CD4-positive, alpha-beta memory T cell (primary cell): Measurements from ENCODE around the gene SORL1. TPM values are rescaled to one million over a fixed set of nuclear protein-coding genes. Genes with fewer than 3 reads are reported as not detected.
"Not testable (repeated sequence)": the region's sequence is repeated elsewhere in the genome, so short reads cannot be mapped to it uniquely, and the experiment has no call there.

ENCODE experiments used
- CTCF ChIA-PET: fragments of 350-600 bp; sonication (Branson Sonifier 250); formaldehyde crosslinking; loops from one replicate; lab custom pipeline; 2021; ENCODE audit warnings: inconsistent platforms; ENCODE audit not compliant: partially characterized antibody; lab: Charles Lee
- POLR2A ChIA-PET: fragments of 350-600 bp; sonication (Branson Sonifier 250); formaldehyde crosslinking; loops from one replicate; lab custom pipeline; 2021; ENCODE audit not compliant: partially characterized antibody; lab: Charles Lee
- DNase-seq, 5 donors: peaks; one replicate each; pipeline versions ENCODE4 v3.0.0 to v3.0.0-alpha.2; 2020 to 2022; ENCODE audit warnings: mixed read lengths in 1 of 5
- H3K27ac ChIP-seq: one replicate; pipeline ENCODE4 v1.7.0; 2013; ENCODE audit warnings: low read depth, low read length
- H3K27me3 ChIP-seq: 2 replicates; pipeline ENCODE4 v1.7.0; 2013; ENCODE audit warnings: mild to moderate bottlenecking, low read length, moderate library complexity; ENCODE audit not compliant: insufficient read depth
- H3K36me3 ChIP-seq: 2 replicates; pipeline ENCODE4 v1.7.0; 2013; ENCODE audit warnings: mild to moderate bottlenecking, low read length, moderate library complexity; ENCODE audit not compliant: insufficient read depth
- H3K4me1 ChIP-seq: 2 replicates; pipeline ENCODE4 v1.7.0; 2013; ENCODE audit warnings: mild to moderate bottlenecking, low read length, moderate library complexity; ENCODE audit not compliant: insufficient read depth
- H3K4me3 ChIP-seq, 2 donors: one replicate each; pipeline ENCODE4 v1.7.0; 2013; ENCODE audit warnings: low read length in 2 of 2, mild to moderate bottlenecking in 1 of 2
- H3K9me3 ChIP-seq, 2 donors: one replicate each; pipeline ENCODE4 v1.7.0; 2013; ENCODE audit warnings: low read length in 2 of 2, control low read depth in 1 of 2; ENCODE audit not compliant: control insufficient read depth in 1 of 2
- H3K27ac Mint-ChIP-seq, 7 donors: one replicate each; pipeline ENCODE4 v1.8.0; 2020 to 2021; ENCODE audit warnings: mixed read lengths in 7 of 7, mild to moderate bottlenecking in 6 of 7, inconsistent platforms in 3 of 7, moderate library complexity in 3 of 7
- H3K27me3 Mint-ChIP-seq, 2 donors: one replicate each; pipeline ENCODE4 v1.8.0; 2020 to 2021; ENCODE audit warnings: mixed read lengths in 2 of 2
- H3K36me3 Mint-ChIP-seq, 2 donors: one replicate each; pipeline ENCODE4 v1.8.0; 2020 to 2021; ENCODE audit warnings: mixed read lengths in 2 of 2, inconsistent platforms in 1 of 2, mild to moderate bottlenecking in 1 of 2
- H3K4me1 Mint-ChIP-seq, 4 donors: one replicate each; pipeline ENCODE4 v1.8.0; 2020 to 2021; ENCODE audit warnings: mixed read lengths in 4 of 4, mild to moderate bottlenecking in 1 of 4
- H3K4me3 Mint-ChIP-seq, 8 donors: one replicate each; pipeline ENCODE4 v1.8.0; 2020 to 2021; ENCODE audit warnings: mixed read lengths in 8 of 8, mild to moderate bottlenecking in 7 of 8, moderate library complexity in 6 of 8, inconsistent platforms in 3 of 8
- H3K9me3 Mint-ChIP-seq, 8 donors: one replicate each; pipeline ENCODE4 v1.8.0; 2020 to 2021; ENCODE audit warnings: mixed read lengths in 8 of 8, mild to moderate bottlenecking in 5 of 8, inconsistent platforms in 3 of 8, moderate library complexity in 1 of 8
- intact Hi-C: fragments of 100-400 bp; cut with micrococcal nuclease; formaldehyde crosslinking; loops from one replicate; pipeline ENCODE4 v1.15.1; 2023
- polyA plus RNA-seq, 2 donors: library from polyadenylated mRNA; unstranded; fragments of 300-500 nt; fragmentation: Illumina TruSeq; gene quantifications; one replicate each; pipeline ENCODE4 v1.2.3, GENCODE V29; 2021
- total RNA-seq, 2 experiments: library from RNA; stranded (reverse); gene quantifications; one replicate each; pipeline ENCODE4 v1.2.3, GENCODE V29; 2021

Gene SORL1
- total and polyA plus RNA-seq, 4 experiments from 2014 or later: 159 to 660 (median 446) TPM

GRCh38 chr11:121630041-121630440, 177.9 kb downstream of the SORL1 start:
- H3K27ac Mint-ChIP-seq: peak overlapping the region in 3 of 7 donors; percentile 3 to 74 (median 24)
- no peaks in the 10 kb centered on the region for H3K4me1 Mint-ChIP-seq
- CTCF ChIA-PET: no interaction called here

GRCh38 chr11:121631456-121631855, 179.3 kb downstream of the SORL1 start:
- H3K27ac ChIP-seq: no peak overlapping the region
- H3K27ac Mint-ChIP-seq: no peak overlapping the region
- H3K9me3 Mint-ChIP-seq: no peaks in the 10 kb centered on the region
- no peak for DNase-seq
- H3K4me1 Mint-ChIP-seq: peaks cover 0 to 5% (median 0%) of the 10 kb centered on the region in 4 donors
- H3K27me3 ChIP-seq: no peaks in the 10 kb centered on the region
- no peaks in the 10 kb centered on the region for H3K9me3 ChIP-seq
- intact Hi-C loops: no loop called here
- peaks cover 63% of the 10 kb centered on the region for H3K36me3 ChIP-seq
- ChIA-PET POLR2A (no interaction called here), CTCF (interaction anchor here (0.7 kb wide), 1 partner anchor 24 kb away, joined by 3 read pairs; no protein-coding TSS in a partner anchor)
- H3K4me3 ChIP-seq: no peak overlapping the region
- no peak overlapping the region for H3K4me3 Mint-ChIP-seq
- H3K36me3 Mint-ChIP-seq: peaks cover 60 to 77% of the 10 kb centered on the region in 2 donors
- no peaks in the 10 kb centered on the region for H3K4me1 ChIP-seq
- no peaks in the 10 kb centered on the region for H3K27me3 Mint-ChIP-seq

More at GRCh38 chr11:121630041-121630440, 177.9 kb downstream of the SORL1 start:
- Histone ChIP-seq H3K36me3 (peaks cover 76% of the 10 kb centered on the region), H3K4me1 (no peaks in the 10 kb centered on the region), H3K27ac (no peak overlapping the region), H3K27me3 (no peaks in the 10 kb centered on the region), H3K9me3 (no peaks in the 10 kb centered on the region), H3K4me3 (no peak overlapping the region)
- H3K27me3 Mint-ChIP-seq: no peaks in the 10 kb centered on the region
- H3K36me3 Mint-ChIP-seq: peaks cover 74 to 91% of the 10 kb centered on the region in 2 donors
- intact Hi-C loops: no loop called here
- POLR2A ChIA-PET: no interaction called here
- H3K4me3 Mint-ChIP-seq: no peak overlapping the region
- no peak for DNase-seq
- no peaks in the 10 kb centered on the region for H3K9me3 Mint-ChIP-seq

- CTCF ChIA-PET: no interaction called here
- intact Hi-C loops: no loop called here
- Histone ChIP-seq H3K4me1 (no peaks in the 10 kb centered on the region), H3K27me3 (no peaks in the 10 kb centered on the region), H3K36me3 (peaks cover 34% of the 10 kb centered on the region), H3K27ac (no peak overlapping the region), H3K4me3 (no peak overlapping the region), H3K9me3 (no peaks in the 10 kb centered on the region)
- no peak for DNase-seq
- Mint-ChIP-seq H3K9me3 (peaks cover 0 to 3% (median 0%) of the 10 kb centered on the region in 8 donors), H3K36me3 (peaks cover 37 to 50% of the 10 kb centered on the region in 2 donors), H3K27ac (no peak overlapping the region), H3K4me1 (peaks cover 0 to 5% (median 0%) of the 10 kb centered on the region in 4 donors), H3K4me3 (no peak overlapping the region), H3K27me3 (no peaks in the 10 kb centered on the region)
- POLR2A ChIA-PET: no interaction called here
These were observed 182.2 kb downstream of the SORL1 start for GRCh38 chr11:121634273-121634672.

GRCh38 chr11:121634889-121635288, 182.8 kb downstream of the SORL1 start:
- intact Hi-C loops: no loop called here
- Histone ChIP-seq H3K27ac (no peak overlapping the region), H3K4me1 (no peaks in the 10 kb centered on the region), H3K27me3 (no peaks in the 10 kb centered on the region), H3K4me3 (no peak overlapping the region), H3K36me3 (peaks cover 30% of the 10 kb centered on the region), H3K9me3 (no peaks in the 10 kb centered on the region)
- POLR2A ChIA-PET: no interaction called here
- Mint-ChIP-seq H3K4me3 (no peak overlapping the region), H3K4me1 (peaks cover 0 to 5% (median 0%) of the 10 kb centered on the region in 4 donors), H3K27me3 (no peaks in the 10 kb centered on the region), H3K9me3 (peaks cover 0 to 3% (median 0%) of the 10 kb centered on the region in 8 donors), H3K27ac (no peak overlapping the region), H3K36me3 (peaks cover 30 to 44% of the 10 kb centered on the region in 2 donors)
- CTCF ChIA-PET: no interaction called here
- DNase-seq: no peak

GRCh38 chr11:121636081-121636799, 184.1 kb downstream of the SORL1 start:
- H3K9me3 ChIP-seq: no peaks in the 10 kb centered on the region
- intact Hi-C loops: no loop called here
- POLR2A ChIA-PET: no interaction called here
- H3K27ac Mint-ChIP-seq: peak overlapping the region in 1 of 7 donors; percentile 38
- H3K4me1 Mint-ChIP-seq: peaks cover 0 to 5% (median 0%) of the 10 kb centered on the region in 4 donors
- CTCF ChIA-PET: no interaction called here
- H3K27ac ChIP-seq: no peak overlapping the region
- peaks cover 22 to 30% of the 10 kb centered on the region in 2 donors for H3K36me3 Mint-ChIP-seq
- H3K36me3 ChIP-seq: peaks cover 20% of the 10 kb centered on the region
- peaks cover 0 to 3% (median 0%) of the 10 kb centered on the region in 8 donors for H3K9me3 Mint-ChIP-seq
- H3K27me3 Mint-ChIP-seq: no peaks in the 10 kb centered on the region
- DNase-seq: no peak
- H3K27me3 ChIP-seq: no peaks in the 10 kb centered on the region
- H3K4me3 Mint-ChIP-seq: no peak overlapping the region
- no peaks in the 10 kb centered on the region for H3K4me1 ChIP-seq
- H3K4me3 ChIP-seq: no peak overlapping the region

- no peak for DNase-seq
- Histone ChIP-seq H3K4me3 (no peak overlapping the region), H3K27ac (no peak overlapping the region), H3K36me3 (peaks cover 15% of the 10 kb centered on the region), H3K4me1 (no peaks in the 10 kb centered on the region), H3K9me3 (no peaks in the 10 kb centered on the region), H3K27me3 (no peaks in the 10 kb centered on the region)
- Mint-ChIP-seq H3K36me3 (peaks cover 22 to 25% of the 10 kb centered on the region in 2 donors), H3K4me3 (no peak overlapping the region), H3K4me1 (peaks cover 0 to 5% (median 0%) of the 10 kb centered on the region in 4 donors), H3K27me3 (no peaks in the 10 kb centered on the region), H3K27ac (no peak overlapping the region), H3K9me3 (peaks cover 0 to 3% (median 0%) of the 10 kb centered on the region in 8 donors)
- intact Hi-C loops: no loop called here
- ChIA-PET CTCF (no interaction called here), POLR2A (no interaction called here)
These were observed 184.7 kb downstream of the SORL1 start for GRCh38 chr11:121636800-121637176.

GRCh38 chr11:121637587-121637986, 185.5 kb downstream of the SORL1 start:
- H3K4me1 ChIP-seq, POLR2A ChIA-PET, H3K4me3 Mint-ChIP-seq, H3K27me3 ChIP-seq, DNase-seq, H3K27me3 Mint-ChIP-seq, H3K9me3 ChIP-seq, CTCF ChIA-PET, H3K9me3 Mint-ChIP-seq, H3K36me3 ChIP-seq, H3K27ac ChIP-seq, H3K4me1 Mint-ChIP-seq, H3K4me3 ChIP-seq, intact Hi-C loops: not testable (repeated sequence)
- H3K27ac Mint-ChIP-seq: peak overlapping the region in 1 of 7 donors; percentile 63
- H3K36me3 Mint-ChIP-seq: peaks cover 15 to 17% of the 10 kb centered on the region in 2 donors
